Spleen (tissue), 11 donors: ENCODE measurements around the gene OR5K4. TPM values are rescaled to one million over a fixed set of nuclear protein-coding genes. Genes with fewer than 3 reads are reported as not detected.

Source experiments
- DNase-seq: peaks from one replicate; pipeline ENCODE4 v3.0.0-alpha.2; 2020
- H3K27ac ChIP-seq, 8 donors: fragments of 200-600 bp; sonication (generic) in 7 of 8; 1 replicate in 4 of 8; 2 replicates in 4 of 8; pipeline versions ENCODE4 v1.5.0 to v1.8.0; 2016 to 2021; ENCODE audit warnings: inconsistent platforms in 4 of 8, mild to moderate bottlenecking in 4 of 8, moderate library complexity in 1 of 8
- H3K27me3 ChIP-seq, 7 donors: fragments of 200-600 bp; sonication (generic) in 6 of 7; replicated peaks in 1 of 7; 1 replicate in 4 of 7; 2 replicates in 3 of 7; pipeline versions ENCODE4 v1.5.0 to v1.8.0; 2016 to 2021; ENCODE audit warnings: inconsistent platforms in 3 of 7, mild to moderate bottlenecking in 1 of 7
- H3K36me3 ChIP-seq, 6 donors: fragments of 200-600 bp; sonication (generic) in 5 of 6; 1 replicate in 4 of 6; 2 replicates in 2 of 6; pipeline versions ENCODE4 v1.5.0 to v1.8.0; 2016 to 2021; ENCODE audit warnings: inconsistent platforms in 2 of 6
- H3K4me1 ChIP-seq, 6 donors: fragments of 200-600 bp; sonication (generic) in 5 of 6; 1 replicate in 3 of 6; 2 replicates in 3 of 6; pipeline versions ENCODE4 v1.5.0 to v1.8.0; 2016 to 2021; ENCODE audit warnings: inconsistent platforms in 3 of 6
- H3K4me3 ChIP-seq, 8 donors: fragments of 200-600 bp; sonication (generic) in 7 of 8; 1 replicate in 4 of 8; 2 replicates in 4 of 8; pipeline versions ENCODE4 v1.5.0 to v1.8.0; 2016 to 2021; ENCODE audit warnings: inconsistent platforms in 4 of 8, mild to moderate bottlenecking in 4 of 8, moderate library complexity in 2 of 8
- H3K9me3 ChIP-seq, 8 donors: fragments of 200-600 bp; sonication (generic) in 7 of 8; 1 replicate in 4 of 8; 2 replicates in 4 of 8; pipeline versions ENCODE4 v1.5.0 to v1.8.0; 2016 to 2021; ENCODE audit warnings: inconsistent platforms in 4 of 8
- CTCF ChIP-seq, 11 experiments: fragments of 200-600 bp in 7 of 11; fragments of 450-650 bp in 4 of 11; sonication (generic) in 4 of 11; IDR thresholded peaks in 8 of 11; conservative IDR thresholded peaks in 3 of 11; 1 replicate in 7 of 11; 2 replicates in 4 of 11; pipeline versions ENCODE4 v1.4.0 to v1.8.0; 2016 to 2021; ENCODE audit warnings: antibody characterized with exemption in 11 of 11, inconsistent platforms in 4 of 11, mild to moderate bottlenecking in 1 of 11
- POLR2A ChIP-seq, 3 donors: fragments of 450-650 bp; IDR thresholded peaks; one replicate each; pipeline ENCODE4 v1.5.1; 2017; ENCODE audit warnings: antibody characterized with exemption in 3 of 3, mild to moderate bottlenecking in 1 of 3
- POLR2AphosphoS5 ChIP-seq, 3 donors: sonication (generic); formaldehyde crosslinking; IDR thresholded peaks; one replicate each; pipeline ENCODE4 v1.5.1; 2017; ENCODE audit warnings: antibody characterized with exemption in 3 of 3
- WGBS, 5 donors: extraction: QIAGEN DNeasy Blood & Tissue Kit in 3 of 5; methylation state at CpG; one replicate each; pipeline versions ENCODE4 v1.1.5 to v1.1.7; 2013 to 2018; 5-methylcytosine and 5-hydroxymethylcytosine counted together
- intact Hi-C: fragments of 100-400 bp; cut with DNase I; formaldehyde crosslinking; loops from one replicate; pipeline ENCODE4 v1.15.0; 2023; ENCODE audit warnings: low total_unique reads
- polyA plus RNA-seq, 3 donors: library from polyadenylated mRNA; stranded (reverse); fragments of 200-250 nt; gene quantifications; one replicate each; pipeline ENCODE4 v1.2.1, GENCODE V29; 2013
- total RNA-seq, 7 donors: library from RNA; depleted of rRNA in 3 of 7; stranded (reverse); fragments of >200 nt in 3 of 7; fragmentation: NEBNext Ultra II Directional in 4 of 7; extraction: Animal tissue kit (Norgen Biotek cat#: 25700) in 4 of 7; gene quantifications; one replicate each; pipeline versions ENCODE4 v1.1.0 to v1.2.1, GENCODE V29; 2016 to 2021
- donor health status: healthy with polysubstance abuse.
- donor health status: DM: no; HTN: no; CAD: no; lungs with moderate emphysema.
- donor health status: DM: no; HTN: no; CAD: no.
- donor health status: Bipolar disorder and iron deficiency.
- donor health status: healthy.
- donor health status: DM: no; HTN: no; CAD: no.
- donor health status: DM: yes; HTN: yes; CAD: no.

Gene OR5K4
- total and polyA plus RNA-seq, 10 donors = not detected

GRCh38 chr3:98331329-98331728, 22.3 kb upstream of the OR5K4 start:
- no peak for TF ChIP-seq POLR2AphosphoS5 (IDR thresholded peaks at IDR 0.05)
- no peak for TF ChIP-seq CTCF (IDR thresholded peaks at IDR 0.05 in 8 of 11, conservative IDR thresholded peaks at IDR 0.05 in 3 of 11)
- no peak for TF ChIP-seq POLR2A (IDR thresholded peaks at IDR 0.05)
- H3K4me1 ChIP-seq = no peaks in the 10 kb centered on the region
- DNase-seq = no peak
- intact Hi-C loops = loop anchor here (5.0 kb wide), 1 partner anchor 289 kb away; no protein-coding TSS in a partner anchor
- H3K27ac ChIP-seq = no peak overlapping the region
- no peaks in the 10 kb centered on the region for H3K9me3 ChIP-seq
- H3K27me3 ChIP-seq = peaks cover 0 to 28% (median 0%) of the 10 kb centered on the region in 7 donors
- WGBS, 5 donors = 69 to 93% (median 81%) methylated on average over 1 of the region's 1 CpG
- no peak overlapping the region for H3K4me3 ChIP-seq
- H3K36me3 ChIP-seq = no peaks in the 10 kb centered on the region

GRCh38 chr3:98333989-98334606, 19.6 kb upstream of the OR5K4 start:
- H3K9me3 ChIP-seq = no peaks in the 10 kb centered on the region
- WGBS, 5 donors = 43 to 76% (median 71%) methylated on average over 3 of the region's 3 CpGs
- TF ChIP-seq POLR2A (IDR thresholded peaks at IDR 0.05) = no peak
- no peaks in the 10 kb centered on the region for H3K36me3 ChIP-seq
- intact Hi-C loops = loop anchor here (5.0 kb wide), 1 partner anchor 292 kb away; no protein-coding TSS in a partner anchor
- no peak overlapping the region for H3K27ac ChIP-seq
- H3K4me1 ChIP-seq = no peaks in the 10 kb centered on the region
- no peak overlapping the region for H3K4me3 ChIP-seq
- H3K27me3 ChIP-seq = peaks cover 0 to 18% (median 0%) of the 10 kb centered on the region in 7 donors
- DNase-seq = no peak

GRCh38 chr3:98339031-98339430, 14.6 kb upstream of the OR5K4 start:
- Histone ChIP-seq H3K9me3 (no peaks in the 10 kb centered on the region), H3K27ac (no peak overlapping the region), H3K4me1 (no peaks in the 10 kb centered on the region), H3K27me3 (peaks cover 0 to 8% (median 0%) of the 10 kb centered on the region in 7 donors), H3K36me3 (no peaks in the 10 kb centered on the region), H3K4me3 (no peak overlapping the region)
- no peak for DNase-seq
- TF ChIP-seq POLR2A (IDR thresholded peaks at IDR 0.05) (no peak), POLR2AphosphoS5 (IDR thresholded peaks at IDR 0.05) (no peak), CTCF (IDR thresholded peaks at IDR 0.05 in 8 of 11, conservative IDR thresholded peaks at IDR 0.05 in 3 of 11) (no peak)
- intact Hi-C loops = no loop called here
- WGBS, 5 donors = 79 to 92% (median 90%) methylated on average over 1 of the region's 1 CpG

GRCh38 chr3:98341758-98342157, 11.9 kb upstream of the OR5K4 start:
- H3K36me3 ChIP-seq = no peaks in the 10 kb centered on the region
- 78 to 93% (median 85%) methylated on average over 6 of the region's 6 CpGs for WGBS, 5 donors
- no peaks in the 10 kb centered on the region for H3K9me3 ChIP-seq
- no peak overlapping the region for H3K27ac ChIP-seq
- H3K4me1 ChIP-seq = no peaks in the 10 kb centered on the region
- H3K27me3 ChIP-seq = no peaks in the 10 kb centered on the region
- TF ChIP-seq CTCF (IDR thresholded peaks at IDR 0.05 in 8 of 11, conservative IDR thresholded peaks at IDR 0.05 in 3 of 11) (no peak), POLR2A (IDR thresholded peaks at IDR 0.05) (no peak), POLR2AphosphoS5 (IDR thresholded peaks at IDR 0.05) (no peak)
- no peak overlapping the region for H3K4me3 ChIP-seq
- DNase-seq = no peak
- intact Hi-C loops = no loop called here
